RWPE2 (cell line): ENCODE data around the gene MS4A10.

Experiments
- ATAC-seq: fragments of 200-7000 bp; cut with Tn5 transposase; 3 replicates; pipeline ENCODE4 v1.9.1; 2021; ENCODE audit warnings: low read depth
- DNase-seq: peaks from one replicate; pipeline ENCODE4 v3.0.0-alpha.2; 2020; ENCODE audit warnings: low spot score
- H3K27ac ChIP-seq: fragments of 450-650 bp; 2 replicates; pipeline ENCODE4 v1.5.1; 2017; ENCODE audit warnings: mild to moderate bottlenecking; ENCODE audit not compliant: poor library complexity, severe bottlenecking
- H3K27me3 ChIP-seq: fragments of 250-450 bp; sonication (Bioruptor Pico); 2 replicates; pipeline ENCODE4 v1.5.1; 2021; ENCODE audit warnings: mild to moderate bottlenecking, moderate library complexity; ENCODE audit not compliant: insufficient read depth, poor library complexity, severe bottlenecking
- H3K36me3 ChIP-seq: fragments of 250-450 bp; sonication (Bioruptor Pico); 2 replicates; pipeline ENCODE4 v1.5.1; 2020; ENCODE audit warnings: low read depth, mild to moderate bottlenecking, moderate library complexity
- H3K4me1 ChIP-seq: fragments of 250-450 bp; sonication (Bioruptor Pico); 2 replicates; pipeline ENCODE4 v1.5.1; 2021; ENCODE audit warnings: mild to moderate bottlenecking, moderate library complexity; ENCODE audit not compliant: insufficient read depth, poor library complexity, severe bottlenecking
- H3K4me3 ChIP-seq: fragments of 250-450 bp; sonication (Bioruptor Pico); 2 replicates; pipeline ENCODE4 v1.5.1; 2021; ENCODE audit warnings: mild to moderate bottlenecking, moderate library complexity; ENCODE audit not compliant: severe bottlenecking
- H3K9me3 ChIP-seq: fragments of 250-450 bp; sonication (Bioruptor Pico); 2 replicates; pipeline ENCODE4 v1.5.1; 2021; ENCODE audit warnings: mild to moderate bottlenecking, moderate library complexity; ENCODE audit not compliant: severe bottlenecking
- CTCF ChIP-seq: fragments of 450-650 bp; IDR thresholded peaks from one replicate; pipeline ENCODE4 v1.5.1; 2017; ENCODE audit warnings: mild to moderate bottlenecking, moderate library complexity; ENCODE audit not compliant: poor library complexity, severe bottlenecking

Gene MS4A10

GRCh38 chr11:60761436-60762190, 23.5 kb upstream of the MS4A10 start:
- ATAC-seq (no peak), DNase-seq (no peak)
- Histone ChIP-seq H3K4me3 (no peak overlapping the region), H3K4me1 (no peaks in the 10 kb centered on the region), H3K9me3 (no peaks in the 10 kb centered on the region), H3K27me3 (peaks cover 4% of the 10 kb centered on the region), H3K27ac (no peak overlapping the region), H3K36me3 (no peaks in the 10 kb centered on the region)
- no peak for TF ChIP-seq CTCF

GRCh38 chr11:60762851-60763691, 22.1 kb upstream of the MS4A10 start:
- no peak overlapping the region for H3K27ac ChIP-seq
- H3K4me3 ChIP-seq: no peak overlapping the region
- no peaks in the 10 kb centered on the region for H3K36me3 ChIP-seq
- no peaks in the 10 kb centered on the region for H3K9me3 ChIP-seq
- H3K4me1 ChIP-seq: no peaks in the 10 kb centered on the region
- TF ChIP-seq CTCF: peak; percentile 33
- H3K27me3 ChIP-seq: peaks cover 4% of the 10 kb centered on the region
- ATAC-seq (peak; percentile 44; the same call in 1 of the 3 replicates), DNase-seq (no peak)

GRCh38 chr11:60763692-60764369, 21.3 kb upstream of the MS4A10 start:
- no peaks in the 10 kb centered on the region for H3K36me3 ChIP-seq
- H3K4me3 ChIP-seq: no peak overlapping the region
- no peaks in the 10 kb centered on the region for H3K9me3 ChIP-seq
- ATAC-seq (no peak), DNase-seq (no peak)
- peaks cover 4% of the 10 kb centered on the region for H3K27me3 ChIP-seq
- no peak overlapping the region for H3K27ac ChIP-seq
- TF ChIP-seq CTCF: no peak
- no peaks in the 10 kb centered on the region for H3K4me1 ChIP-seq

GRCh38 chr11:60764879-60765278, 20.3 kb upstream of the MS4A10 start:
- Histone ChIP-seq H3K27me3 (peaks cover 4% of the 10 kb centered on the region), H3K27ac (no peak overlapping the region), H3K36me3 (no peaks in the 10 kb centered on the region), H3K4me1 (no peaks in the 10 kb centered on the region), H3K4me3 (no peak overlapping the region), H3K9me3 (no peaks in the 10 kb centered on the region)
- ATAC-seq (no peak), DNase-seq (no peak)
- no peak for TF ChIP-seq CTCF
